Thyroid gland (tissue), 4 donors: Measurements from ENCODE around the gene MPPED1.

ENCODE experiments used
- CTCF ChIP-seq, 6 experiments: fragments of 200-600 bp in 3 of 6; fragments of 450-650 bp in 3 of 6; sonication (generic) in 3 of 6; IDR thresholded peaks; one replicate each; pipeline ENCODE4 v1.5.1; 2016 to 2019; ENCODE audit warnings: antibody characterized with exemption in 6 of 6, mild to moderate bottlenecking in 2 of 6, inconsistent platforms in 1 of 6, moderate library complexity in 1 of 6
- POLR2A ChIP-seq, 2 donors: fragments of 450-650 bp; IDR thresholded peaks; one replicate each; pipeline ENCODE4 v1.6.1; 2017; ENCODE audit warnings: antibody characterized with exemption in 2 of 2, mild to moderate bottlenecking in 2 of 2, moderate library complexity in 1 of 2

- TF ChIP-seq CTCF (IDR thresholded peaks at IDR 0.05) (peak; percentile 64 to 99 (median 88)), POLR2A (IDR thresholded peaks at IDR 0.05) (no peak)
These were observed 23.4 kb upstream of the MPPED1 start for GRCh38 chr22:43388420-43388851.
